Measurements from ENCODE around the gene GRIK2. TPM values are rescaled to one million over a fixed set of nuclear protein-coding genes. Genes with fewer than 3 reads are reported as not detected.
A peak's percentile ranks its signal among the peaks of the same experiment; 100 is the strongest.
"Not testable (repeated sequence)": the region's sequence is repeated elsewhere in the genome, so short reads cannot be mapped to it uniquely, and the experiment has no call there.

The GRIK2 gene
- 1 to 10 TPM in 9 of 12 donors, under 1 TPM in 1, not detected in 2; 0.79 to 4.1 (median 1.9) TPM for polyA plus RNA-seq (ENCODE audit: insufficient read length in 12 of 12)
- long read RNA-seq, donor 1, partial matches to known transcripts: 5 of 5 reads
- long read RNA-seq, donor 1, other reads (novel, unspliced or antisense): 0 of 5 reads
- long read RNA-seq, donor 2: 0 reads
- long read RNA-seq, donor 3: 0 reads
- long read RNA-seq, donor 4: 0 reads
- long read RNA-seq, donor 5: 0 reads
- long read RNA-seq, donor 6: 0 reads
- long read RNA-seq, donor 7: 0 reads
- long read RNA-seq, donor 8: 0 reads
- long read RNA-seq, donor 9: 0 reads
- long read RNA-seq, donor 10: 0 reads
- long read RNA-seq, donor 11, full-length matches to known transcripts: 1 of 1 reads
- long read RNA-seq, donor 11, partial matches to known transcripts: 0 of 1 reads
- long read RNA-seq, donor 11, other reads (novel, unspliced or antisense): 0 of 1 reads

DNA sequence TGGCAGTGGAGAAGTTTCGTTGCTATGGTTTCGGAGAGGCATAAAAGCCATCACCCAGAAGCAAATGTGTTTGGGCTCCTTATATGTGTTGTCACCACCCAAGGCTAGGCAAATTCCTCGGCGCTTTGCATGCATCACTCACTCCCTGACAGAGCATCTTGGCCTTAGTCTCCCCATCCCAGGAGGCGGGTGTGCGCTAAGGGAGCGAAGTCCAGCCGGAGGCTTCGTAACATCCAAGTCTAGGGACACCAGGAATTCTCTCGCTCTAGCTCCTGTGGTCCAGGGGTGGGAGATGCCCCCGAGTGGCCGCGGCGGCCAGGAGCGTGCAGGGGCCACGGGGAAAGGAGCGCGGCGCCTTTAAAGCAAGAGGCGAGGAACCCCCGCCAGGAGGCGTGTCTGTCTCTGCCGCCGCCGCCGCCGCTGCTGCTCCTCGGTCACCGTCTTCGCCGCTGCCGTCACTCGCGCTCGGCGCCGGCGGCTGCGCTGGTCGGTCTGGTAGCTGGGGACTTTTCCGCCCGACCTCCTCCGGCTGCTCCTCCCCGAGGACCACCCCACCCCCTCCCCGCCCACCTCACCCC is at the start of gene GRIK2:
TSS of gene GRIK2 (plus strand) at position 458 of the 578 bp plus-strand sequence.
- DNase-seq: no peak

DNA sequence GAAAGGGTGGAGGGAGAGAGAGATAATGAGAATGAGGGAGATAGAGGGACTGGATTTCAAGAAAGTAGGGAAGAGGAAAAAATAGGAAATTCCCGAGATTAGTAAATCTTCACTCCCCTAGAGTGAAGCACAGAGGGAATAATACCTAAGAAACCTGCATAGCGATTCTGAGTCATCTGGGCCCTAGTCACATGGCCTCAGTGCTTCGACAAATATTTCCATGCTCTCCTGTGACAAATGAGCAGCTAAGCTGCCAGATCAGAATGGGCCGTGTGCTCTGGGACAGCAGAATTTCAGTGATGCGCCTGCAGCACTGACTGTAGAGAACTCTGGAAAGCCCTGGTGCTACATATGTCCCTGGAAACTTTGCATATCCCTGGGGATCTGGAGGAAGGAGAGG is 48.6 kb upstream of the GRIK2 start:
- DNase-seq: no peak

DNA sequence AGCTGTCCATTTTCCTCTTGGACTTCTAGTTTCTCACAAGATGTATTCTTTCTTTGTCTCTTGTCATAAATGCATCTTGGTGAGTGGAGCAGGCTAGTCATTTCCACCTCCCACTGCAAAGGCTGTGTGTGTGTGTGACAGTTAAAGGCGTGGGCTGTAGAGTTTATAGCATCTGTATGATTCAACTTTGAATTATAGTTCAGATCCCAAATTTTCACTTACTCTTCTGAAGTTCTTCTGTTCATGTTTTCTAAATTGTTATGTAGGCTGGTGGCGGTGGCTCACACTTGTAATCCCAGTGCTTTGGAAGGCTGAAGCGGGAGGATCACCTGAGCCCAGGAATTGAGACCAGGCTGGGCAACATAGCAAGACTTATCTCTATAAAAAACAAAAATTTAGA is 44.7 kb upstream of the GRIK2 start:
- no peak for DNase-seq

DNA sequence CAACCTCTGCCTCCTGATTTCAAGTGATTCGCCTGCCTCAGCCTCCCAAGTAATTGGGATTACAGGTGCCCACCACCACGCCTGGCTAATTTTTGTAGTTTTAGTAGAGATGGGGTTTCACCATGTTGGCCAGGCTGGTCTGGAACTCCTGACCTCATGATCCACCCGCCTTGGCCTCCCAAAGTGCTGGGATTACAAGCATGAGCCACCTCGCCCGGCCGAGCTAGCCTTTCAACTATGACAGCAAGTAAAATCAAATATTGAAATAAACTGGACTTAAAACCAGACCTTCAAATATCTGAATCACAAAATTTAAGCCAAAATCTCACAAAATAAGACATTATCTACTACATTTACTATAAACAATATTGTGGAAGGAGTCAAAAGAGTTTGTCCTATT is 42.9 kb upstream of the GRIK2 start:
- DNase-seq: not testable (repeated sequence)

DNA sequence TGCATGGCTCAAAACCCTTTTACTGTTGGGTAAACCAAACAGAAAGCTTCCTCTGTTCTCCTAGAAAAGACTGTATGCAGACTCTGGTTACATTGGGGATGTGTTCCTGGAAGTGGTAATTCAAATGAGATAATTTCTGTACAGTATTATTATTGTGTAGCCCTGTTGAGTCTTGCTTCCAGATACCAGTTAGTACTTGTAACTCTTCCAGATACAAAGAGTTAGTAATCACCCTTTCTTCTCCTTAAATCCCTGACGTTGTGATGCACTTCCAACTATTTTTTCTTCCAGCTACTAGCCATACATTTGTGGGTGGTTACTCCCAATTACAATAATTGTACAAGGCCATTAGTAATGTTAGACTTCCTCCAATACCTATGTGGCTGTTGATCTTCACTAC is 42.3 kb upstream of the GRIK2 start:
- no peak for DNase-seq

DNA sequence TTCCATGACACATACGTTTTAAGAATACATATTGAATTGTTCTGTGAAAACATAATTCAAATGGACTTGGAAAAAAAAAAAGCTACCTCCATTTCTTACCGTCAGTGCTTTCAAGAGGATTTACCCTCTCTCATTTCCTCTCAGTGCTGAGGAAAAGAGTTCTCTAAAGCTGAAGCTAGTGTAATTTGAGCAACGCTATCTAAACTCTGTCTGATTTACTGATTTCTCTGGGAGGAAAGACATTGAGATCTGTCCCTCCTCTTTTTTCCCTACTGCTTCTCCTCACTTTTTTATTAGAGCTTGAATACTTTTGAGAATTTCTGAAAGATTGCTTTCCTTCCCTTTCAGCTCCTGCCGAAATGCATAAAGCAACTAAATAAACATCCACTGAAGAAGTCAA is 41.2 kb upstream of the GRIK2 start:
- no peak for DNase-seq

DNA sequence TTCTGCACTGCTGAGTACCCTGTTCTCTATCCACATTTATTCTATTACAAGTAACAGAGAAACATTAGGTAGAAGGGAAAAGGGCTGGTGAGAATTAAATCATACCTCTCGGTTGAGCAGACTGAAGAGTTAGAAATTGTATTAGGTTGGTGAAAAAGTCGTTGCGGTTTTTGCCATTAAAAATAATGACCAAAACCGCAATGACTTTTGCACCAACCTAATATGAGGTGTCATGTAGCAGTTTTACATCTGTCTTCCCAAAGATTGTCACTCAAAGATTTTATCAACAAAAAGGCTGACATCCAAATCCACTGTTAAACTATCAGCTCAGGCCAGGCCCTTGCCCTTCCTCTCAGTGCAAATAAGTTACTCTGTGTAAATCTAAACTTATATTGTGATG is 28.3 kb upstream of the GRIK2 start:
- no peak for DNase-seq

DNA sequence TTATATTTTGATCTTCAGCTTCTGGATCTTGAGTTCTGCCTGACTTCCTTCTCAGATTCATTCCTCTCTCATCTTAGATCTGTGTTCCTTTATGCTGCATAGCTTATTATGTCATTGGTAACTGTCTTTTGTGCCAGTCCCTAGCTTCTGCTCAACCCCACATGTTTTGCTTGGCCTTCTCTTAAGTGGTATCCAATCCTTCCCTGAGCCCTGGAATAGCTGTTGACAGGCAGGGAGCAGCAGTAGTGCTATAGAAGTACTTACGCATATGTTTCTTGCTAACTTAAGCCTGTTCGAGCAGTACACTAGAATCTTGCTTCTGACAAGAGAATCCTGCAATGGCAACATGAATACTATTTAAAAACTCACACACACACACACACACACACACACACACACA is 13.6 kb upstream of the GRIK2 start:
- DNase-seq: no peak

DNA sequence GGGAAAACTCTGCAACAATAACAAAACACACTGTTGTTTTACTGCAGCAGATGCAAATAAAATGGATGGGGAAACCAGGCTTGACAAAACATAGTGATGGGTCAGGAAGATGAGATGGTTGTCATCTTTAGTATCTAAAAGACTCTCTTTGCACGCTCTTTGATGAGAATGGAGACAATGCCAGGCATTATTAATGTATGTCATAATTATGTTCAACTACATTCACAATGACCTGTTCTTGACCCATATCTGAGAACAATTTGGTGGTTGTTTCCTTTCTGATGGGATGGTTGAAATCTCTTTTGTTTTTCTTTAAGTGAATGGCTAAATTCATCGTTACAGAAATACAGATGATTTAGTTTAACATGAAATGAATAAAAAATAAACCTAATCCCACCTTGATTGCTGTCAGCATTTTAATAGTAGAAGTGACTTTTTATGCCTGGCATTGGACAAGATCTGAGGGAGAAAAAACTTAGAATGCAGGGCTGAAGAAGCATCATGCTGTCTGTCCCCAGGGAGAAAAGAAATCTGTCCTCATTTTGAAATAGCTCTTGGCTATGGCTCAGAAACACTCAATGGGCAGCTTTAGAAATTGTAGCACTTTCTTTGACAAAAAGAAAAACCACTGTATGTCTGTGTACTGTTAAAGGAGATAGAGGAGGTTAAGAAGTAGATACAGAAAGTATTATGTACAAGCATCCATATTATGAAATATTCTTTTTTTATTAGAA is 12.4 kb upstream of the GRIK2 start:
- no peak for DNase-seq

DNA sequence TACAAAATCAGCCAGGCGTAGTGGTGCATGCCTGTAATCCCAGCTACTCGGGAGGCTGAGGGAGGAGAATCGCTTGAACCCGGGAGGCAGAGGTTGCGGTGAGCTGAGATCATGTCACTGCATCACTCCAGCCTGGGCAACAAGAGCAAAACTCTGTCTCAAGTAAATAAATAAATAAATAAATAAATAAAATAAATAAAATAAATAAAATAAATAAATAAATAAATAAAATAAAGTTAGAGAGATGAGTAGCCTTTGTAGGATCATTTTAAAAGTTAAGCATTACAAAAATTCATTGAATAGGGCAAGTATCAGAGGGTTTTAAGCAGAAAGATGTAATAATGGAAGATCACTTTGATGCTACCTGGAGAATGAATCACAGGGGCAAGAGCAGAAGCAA is 9.8 kb upstream of the GRIK2 start:
- DNase-seq: not testable (repeated sequence)

DNA sequence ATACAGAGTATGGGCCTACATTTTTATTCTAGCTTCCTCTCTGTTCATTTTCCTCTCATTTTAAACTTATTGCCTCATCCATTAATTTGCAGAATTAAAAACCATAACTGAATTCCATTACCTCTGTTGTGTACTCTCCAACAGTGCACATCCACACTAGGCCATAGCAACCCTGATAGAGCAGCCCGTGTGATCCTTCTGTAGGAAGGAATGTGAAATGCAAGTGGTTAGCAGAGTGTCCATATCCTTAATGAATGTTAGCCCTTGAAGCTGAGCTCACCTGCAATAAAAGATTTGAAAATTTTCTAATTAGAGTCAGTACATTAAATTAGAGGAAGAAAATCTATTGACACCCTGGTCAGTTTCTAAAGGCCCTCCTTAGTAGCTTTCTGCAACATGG is 6.5 kb upstream of the GRIK2 start:
- no peak for DNase-seq

DNA sequence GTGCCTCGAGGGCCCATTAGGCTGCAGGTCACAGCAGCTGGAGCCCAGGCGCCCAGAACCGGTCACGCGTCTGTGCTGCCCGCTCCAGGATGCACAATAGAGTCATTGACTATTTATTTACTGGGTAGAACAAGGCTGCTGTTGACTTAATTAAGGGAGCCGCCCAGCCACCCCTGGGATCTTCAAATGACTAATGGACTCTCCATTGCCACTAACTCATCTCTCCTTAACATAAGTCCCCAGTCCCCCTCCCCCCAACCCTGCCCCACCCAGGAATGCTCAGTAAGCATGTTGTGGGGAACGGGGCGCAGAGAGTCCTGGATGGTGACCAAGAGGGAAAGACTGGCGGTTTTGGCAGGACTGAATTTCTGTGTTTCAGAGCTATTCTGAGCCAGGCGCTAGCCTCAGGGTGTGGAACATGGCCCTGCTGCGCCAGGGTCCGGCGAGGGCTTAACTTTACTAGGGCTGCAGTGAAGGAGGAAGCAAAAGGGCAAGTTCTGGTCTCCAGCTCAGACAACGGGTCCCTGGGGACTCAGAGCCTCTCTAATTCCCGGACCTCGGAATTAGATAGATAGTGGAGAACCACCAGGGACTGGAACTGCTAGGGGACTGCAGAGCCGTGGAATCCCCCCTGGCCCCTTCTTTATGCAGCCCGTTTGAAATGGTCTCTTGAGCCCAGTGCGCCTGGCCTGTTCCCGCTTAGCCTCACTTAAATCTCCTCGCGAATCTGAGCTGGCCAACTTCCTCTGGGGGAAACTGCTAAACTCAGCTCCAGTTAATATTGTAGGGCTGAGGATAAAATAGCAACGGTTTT is 1.5 kb upstream of the GRIK2 start:
- DNase-seq: no peak

DNA sequence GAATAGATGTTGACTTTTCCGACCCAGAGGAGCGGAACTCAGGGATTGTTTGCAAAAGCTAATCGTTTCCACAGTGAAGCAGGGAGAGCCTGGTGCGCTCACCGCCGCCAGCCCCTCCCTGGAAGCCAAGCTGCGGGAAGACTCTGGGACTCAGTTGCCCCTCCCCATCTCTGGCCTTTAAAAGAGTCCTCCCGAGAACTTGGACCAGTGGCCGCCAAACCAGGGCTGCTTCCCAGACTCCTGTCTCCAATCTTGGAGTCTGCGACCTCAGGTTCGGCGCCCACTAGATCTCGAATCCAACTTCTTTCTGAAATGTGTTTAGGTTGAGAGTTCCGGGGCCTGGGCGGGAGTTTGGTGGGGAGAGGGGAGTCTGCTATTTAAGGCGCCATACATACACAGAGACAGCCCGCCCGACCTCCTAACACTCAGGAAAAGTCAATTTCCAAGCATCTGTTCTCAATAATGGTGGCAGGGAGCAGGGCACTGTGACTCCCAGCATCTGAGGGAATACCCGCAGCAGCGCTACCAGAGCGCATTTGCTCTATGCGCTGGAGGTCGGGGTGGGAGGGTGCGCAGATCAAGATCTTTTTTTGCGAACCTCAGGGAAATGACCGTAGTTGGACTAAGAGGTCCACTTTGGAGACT is 800 bp upstream of the GRIK2 start:
- no peak for DNase-seq

DNA sequence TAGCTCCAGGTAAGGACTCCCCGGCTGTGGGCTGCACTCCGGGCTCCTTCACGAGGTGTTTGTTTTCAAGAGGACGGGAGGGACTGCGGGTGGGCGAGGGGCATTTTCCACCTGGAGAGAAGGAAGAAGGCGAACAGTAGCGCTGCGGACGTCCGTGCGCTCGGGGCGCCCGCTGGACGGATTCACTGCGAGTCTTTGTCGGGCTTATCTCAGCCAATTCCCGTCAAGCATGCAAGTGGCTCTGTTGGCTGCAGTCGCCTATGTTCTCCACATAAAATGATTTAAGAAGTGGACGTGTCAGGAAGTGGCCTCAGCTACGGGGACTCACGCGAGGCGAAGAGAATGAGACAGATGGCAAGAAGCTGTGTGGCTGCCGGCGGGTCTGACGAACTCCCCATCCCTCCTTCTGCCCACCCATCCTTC is 332 bp downstream of the GRIK2 start:
- no peak for DNase-seq

DNA sequence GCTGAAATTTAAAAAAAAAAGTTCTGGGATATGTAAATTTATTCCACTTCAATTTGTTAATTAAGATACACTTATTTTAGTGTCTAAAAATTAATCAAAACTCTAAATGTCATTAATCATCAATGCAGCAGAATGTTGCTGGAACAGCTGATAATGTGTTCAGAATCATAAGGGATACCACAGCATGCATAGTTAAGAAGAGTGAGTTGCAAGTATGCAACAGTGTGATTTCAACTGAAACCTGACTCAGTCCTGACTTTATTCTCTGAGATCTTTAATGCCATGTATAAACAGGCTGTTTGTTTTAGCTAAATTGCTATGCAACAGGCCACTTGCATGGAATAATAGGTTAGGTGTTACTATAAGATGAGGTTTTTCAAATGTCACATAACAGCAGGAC is 1.4 kb downstream of the GRIK2 start:
- no peak for DNase-seq

DNA sequence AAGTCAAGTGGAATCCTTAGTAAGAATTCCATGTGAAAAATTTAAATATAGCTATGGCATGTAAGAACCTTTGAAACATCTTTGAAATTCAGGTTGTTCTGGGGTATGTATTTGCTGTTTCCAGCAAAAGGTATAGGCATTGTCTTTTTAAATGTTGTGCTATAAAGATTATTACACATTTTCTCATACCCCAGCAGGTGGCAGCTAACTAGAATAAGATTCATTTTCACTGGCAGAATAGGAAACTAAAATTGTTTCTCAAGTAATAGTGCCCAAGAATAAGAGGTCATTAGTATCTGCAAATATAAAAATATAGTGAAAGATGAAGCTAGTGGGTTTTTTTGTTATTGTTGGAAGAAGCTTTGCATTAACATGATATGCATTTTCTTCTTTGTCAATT is 1.8 kb downstream of the GRIK2 start:
- DNase-seq: no peak

DNA sequence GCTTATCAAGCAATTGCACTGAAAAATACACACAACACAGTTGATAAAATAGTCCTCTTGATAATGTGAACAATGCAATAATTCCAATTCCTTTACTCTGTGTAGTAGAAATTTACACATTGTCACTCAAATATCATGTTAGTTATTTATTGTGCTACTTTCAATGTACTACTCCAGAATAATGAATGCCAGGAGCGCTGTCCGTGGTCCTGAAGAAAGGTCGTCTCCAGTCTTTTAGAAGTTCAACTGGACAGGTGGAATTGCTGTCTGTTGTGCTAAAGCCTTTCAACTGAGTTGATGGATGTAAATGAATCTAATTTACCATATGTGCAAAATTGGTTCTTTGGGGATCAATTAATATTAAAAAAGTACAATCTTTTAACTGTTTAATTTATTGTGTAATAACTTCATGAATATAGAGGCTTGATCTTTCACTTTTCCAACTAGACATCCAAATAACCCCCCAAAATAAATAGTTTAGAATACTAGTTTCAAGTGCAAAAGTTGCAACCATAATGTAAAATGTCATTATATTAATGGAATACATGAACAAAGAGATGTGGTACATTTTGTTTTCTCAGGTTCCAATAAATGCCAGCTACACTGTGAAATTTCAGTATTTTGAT is 3.2 kb downstream of the GRIK2 start:
- peak; percentile 79 for DNase-seq

DNA sequence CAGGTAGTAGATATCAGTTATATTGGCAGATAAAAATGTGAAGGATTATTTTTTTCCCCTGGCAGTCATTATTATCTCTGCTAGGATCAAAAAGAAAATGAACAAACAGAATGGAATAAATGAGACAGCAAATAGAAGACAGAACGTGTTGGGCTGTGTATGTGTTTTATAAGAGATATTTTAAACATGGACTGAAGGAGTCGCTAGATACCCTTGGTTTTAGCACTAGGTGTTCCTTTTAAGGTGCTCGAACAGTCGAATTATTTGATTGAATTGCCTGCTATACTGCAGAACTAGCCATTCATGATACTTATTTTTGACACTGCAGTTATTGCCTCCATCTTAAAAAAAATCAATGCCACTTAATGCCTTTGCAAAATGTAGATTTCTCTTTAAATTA is 3.7 kb downstream of the GRIK2 start:
- DNase-seq: no peak

DNA sequence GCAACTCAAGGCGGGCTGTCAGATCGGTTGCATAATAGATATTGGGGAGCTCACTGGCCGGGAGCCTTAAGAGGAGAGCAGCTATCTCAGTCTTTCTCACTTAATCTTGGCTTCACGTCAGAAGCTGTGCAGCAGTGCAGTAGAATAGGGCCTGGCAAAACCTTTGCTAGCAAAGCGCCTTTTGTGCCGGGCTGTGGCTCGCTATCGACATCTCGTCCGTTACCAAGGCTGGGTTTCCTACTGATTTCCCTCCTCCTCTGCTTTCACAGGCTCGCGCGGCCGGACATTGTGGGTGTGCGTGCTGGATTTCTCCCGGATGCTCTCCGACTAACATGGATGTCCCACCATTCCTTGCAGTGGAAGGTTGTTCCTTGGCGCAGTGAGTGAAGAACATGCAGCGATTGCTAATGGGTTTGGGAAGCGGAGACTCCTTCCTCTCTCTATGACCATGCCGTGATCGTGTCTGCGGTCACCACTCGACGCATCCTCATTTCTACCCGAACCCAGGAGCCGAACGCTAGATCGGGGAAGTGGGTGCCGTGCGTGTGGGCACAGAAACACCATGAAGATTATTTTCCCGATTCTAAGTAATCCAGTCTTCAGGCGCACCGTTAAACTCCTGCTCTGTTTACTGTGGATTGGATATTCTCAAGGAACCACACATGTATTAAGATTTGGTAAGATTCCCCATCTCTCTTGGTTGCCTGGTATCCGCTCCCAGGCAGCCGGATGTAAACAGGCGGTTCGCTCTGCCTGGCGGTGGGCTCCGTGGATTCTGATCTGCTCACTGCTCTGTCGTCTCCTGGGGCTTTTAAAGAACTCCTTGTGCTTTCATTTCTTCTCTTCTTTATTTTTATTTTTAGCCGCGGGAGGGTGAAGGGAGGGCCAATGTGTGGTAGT is 5.5 kb downstream of the GRIK2 start:
- DNase-seq: no peak

DNA sequence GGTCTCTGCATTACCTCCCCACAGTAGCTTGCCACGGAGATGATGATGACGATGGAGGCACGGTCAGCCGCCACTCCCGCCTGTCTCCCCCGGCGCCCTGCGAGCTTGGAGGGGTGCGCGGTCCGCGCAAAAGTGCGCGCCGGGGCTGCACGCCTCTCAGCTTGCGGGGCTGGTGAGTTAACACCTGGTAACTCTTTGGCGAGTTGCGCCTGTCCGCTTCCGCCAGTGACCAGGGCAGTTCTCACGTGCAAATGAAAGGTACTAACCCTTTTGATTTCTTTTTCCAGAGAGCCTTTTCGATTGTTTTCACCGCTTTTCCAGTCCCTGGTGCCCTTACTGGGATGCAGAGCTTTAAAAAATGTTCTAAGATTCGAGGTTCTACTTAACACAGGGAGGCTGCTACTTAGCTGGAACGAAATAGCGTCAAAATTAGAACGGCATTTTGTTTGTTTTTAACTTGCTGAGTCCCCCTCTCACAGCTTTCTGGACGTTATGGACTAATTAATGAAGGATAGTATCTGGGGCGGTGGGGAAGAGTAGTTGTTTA is 6.2 kb downstream of the GRIK2 start:
- DNase-seq: no peak

Data from muscle of arm (tissue), 14 donors.